ENCODE data around the gene C2CD4B.

GRCh38 chr15:62142736-62143135, 22.3 kb downstream of the C2CD4B start:
- TF ChIP-seq EZH2 (IDR thresholded peaks at IDR 0.05; ENCODE audit: borderline replicate concordance), result no peak
- TF ChIP-seq CTCF (IDR thresholded peaks at IDR 0.05; ENCODE audit: poor library complexity), result peak; percentile 25
